ENCODE data around the gene HOXD3. TPM values are rescaled to one million over a fixed set of nuclear protein-coding genes. Genes with fewer than 3 reads are reported as not detected.

HOXD3 gene
- not detected in 2 replicates for total RNA-seq (2014; rRNA removed; shearing (Covaris generic))

DNA sequence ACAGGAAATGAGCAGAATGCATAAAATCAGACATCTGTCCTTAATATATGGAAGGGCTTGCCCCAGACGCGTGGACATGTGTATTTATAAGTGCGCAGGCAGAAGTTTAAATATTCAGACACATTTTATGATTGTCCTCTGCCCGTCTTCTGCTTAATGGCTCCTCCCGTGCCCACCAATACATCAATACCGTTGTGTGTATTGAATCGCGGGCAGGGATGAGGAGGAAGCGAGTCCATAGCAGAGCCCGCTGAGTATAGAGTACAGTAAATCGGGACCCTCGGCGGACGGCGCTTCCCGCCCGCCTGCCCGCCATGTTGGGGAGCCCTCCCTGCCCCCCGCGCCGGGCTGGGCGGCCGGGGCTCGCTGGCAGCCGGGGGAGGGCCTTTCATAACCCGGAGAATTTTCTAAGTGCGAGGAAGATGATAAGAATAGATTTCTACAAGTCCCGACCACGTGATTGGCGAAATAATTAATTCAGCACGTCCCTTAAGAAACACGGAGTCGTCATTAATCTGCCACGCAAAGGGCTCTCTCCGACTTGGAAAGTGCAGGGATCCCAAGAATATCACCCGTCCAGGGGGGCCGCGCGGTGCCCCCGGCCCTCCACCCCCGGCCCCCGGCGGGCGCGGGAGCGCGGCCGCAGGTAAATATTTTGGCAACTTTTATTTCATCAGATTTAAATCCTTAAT lies at the start of gene HOXD3:
TSS of gene HOXD3 (plus strand) at position 501 of the 692 bp plus-strand sequence. CDS start 11,808 bp downstream, outside the sequence.
- no peak for DNase-seq (ENCODE audit: low spot score)

DNA sequence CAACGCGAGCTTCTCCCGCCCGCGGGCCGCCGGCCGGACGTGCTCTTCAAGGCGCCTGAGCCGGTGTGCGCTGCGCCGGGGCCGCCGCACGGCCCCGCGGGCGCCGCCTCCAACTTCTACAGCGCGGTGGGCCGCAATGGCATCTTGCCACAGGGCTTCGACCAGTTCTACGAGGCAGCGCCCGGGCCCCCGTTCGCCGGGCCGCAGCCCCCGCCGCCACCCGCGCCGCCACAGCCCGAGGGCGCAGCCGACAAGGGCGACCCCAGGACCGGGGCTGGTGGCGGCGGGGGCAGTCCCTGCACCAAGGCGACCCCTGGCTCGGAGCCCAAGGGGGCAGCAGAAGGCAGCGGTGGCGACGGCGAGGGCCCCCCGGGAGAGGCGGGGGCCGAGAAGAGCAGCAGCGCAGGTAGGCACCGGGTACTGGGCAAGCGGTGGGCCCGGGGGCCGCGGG lies 49.4 kb upstream of the HOXD3 start:
- DNase-seq (ENCODE audit: low spot score) = no peak

DNA sequence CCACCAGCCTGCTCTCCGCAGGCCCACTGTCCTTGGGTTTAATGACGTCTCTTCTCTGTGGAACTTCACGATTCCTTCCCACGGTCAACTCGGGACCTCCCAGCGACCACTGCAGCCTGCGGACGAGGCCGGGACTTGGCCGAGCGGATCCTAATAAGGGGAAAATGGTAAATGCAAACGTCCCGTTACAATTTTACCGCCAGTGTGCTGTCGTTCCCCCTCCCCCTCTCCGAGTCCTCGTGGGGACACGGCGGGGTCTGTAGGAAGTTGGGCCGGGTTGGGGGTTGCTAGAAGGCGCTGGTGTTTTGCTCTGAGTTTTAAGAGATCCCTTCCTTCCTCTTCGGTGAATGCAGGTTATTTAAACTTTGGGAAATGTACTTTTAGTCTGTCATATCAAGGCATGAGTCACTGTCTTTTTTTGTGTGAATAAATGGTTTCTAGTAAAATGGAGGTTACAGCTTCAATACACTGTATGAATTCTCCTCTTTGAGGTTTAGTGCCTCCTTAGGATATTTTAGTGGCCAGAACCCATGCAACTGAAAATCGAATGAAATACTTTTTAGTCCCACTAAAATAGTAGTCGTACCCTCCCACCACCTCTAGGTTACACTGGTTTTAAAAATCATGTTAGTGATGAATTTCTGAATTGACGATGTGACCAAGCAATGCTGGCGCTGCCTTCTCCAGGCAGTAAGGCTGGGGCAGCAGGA lies 47.8 kb upstream of the HOXD3 start:
- DNase-seq (ENCODE audit: low spot score) = no peak

DNA sequence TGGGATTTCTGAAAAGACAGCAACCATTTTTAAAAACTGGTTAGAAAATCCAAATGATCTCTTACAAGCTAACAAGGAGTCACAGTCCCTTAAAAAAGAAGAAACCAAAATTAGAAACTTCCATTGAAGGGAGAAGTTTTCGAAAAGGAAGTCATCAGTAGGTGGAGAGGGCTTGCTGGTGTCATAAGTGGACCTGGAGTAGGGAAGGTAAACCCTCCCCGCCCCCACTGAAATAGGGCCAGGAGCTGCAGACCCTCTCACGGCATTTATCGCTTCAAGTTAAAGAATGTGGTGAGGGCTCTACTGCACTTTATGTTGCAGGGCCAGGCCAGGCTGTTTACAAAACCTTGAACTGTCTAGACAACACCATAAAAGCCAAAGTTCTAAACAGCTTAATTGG lies 47.2 kb upstream of the HOXD3 start:
- DNase-seq (ENCODE audit: low spot score) = no peak

DNA sequence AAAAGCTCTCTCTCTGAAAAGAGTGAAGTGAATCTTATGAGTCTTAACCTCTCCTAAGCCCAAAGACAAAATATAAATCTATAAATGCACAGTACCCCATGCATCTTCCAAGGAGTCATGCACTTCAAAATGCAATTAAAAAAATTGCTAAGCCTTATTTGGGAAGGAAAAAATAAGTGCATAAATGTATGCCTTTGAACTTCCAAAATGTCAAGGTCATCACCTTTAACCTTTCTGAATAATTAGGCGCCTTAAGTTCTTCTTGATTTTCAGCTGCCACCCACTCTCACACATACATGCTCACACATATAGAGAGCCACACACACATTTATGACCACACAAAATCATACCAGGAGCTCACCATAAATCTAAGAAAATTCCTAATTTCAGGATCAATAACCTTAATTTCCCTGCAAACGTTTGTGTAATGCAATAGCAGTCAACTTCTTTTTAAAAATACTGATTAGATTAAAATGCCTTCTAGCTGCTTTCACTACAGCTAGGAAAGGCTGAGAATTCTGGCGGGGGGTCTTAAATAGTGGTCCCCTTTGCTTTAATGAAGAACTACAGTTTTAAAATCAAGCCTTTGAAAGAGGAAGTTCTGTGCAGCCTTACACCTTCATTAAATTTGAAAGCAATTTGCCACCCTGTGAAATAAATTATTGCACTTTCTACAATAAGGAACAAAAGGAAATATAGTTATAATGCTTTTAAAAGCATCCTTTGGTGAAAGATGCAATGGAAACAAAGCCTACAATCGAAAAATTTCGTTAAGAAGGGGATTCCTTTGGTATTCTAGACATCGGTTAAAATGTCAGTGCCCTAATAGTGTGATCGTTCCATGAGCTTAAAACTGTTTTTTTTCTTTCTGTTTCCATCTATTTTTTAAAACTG lies 46.4 kb upstream of the HOXD3 start:
- no peak for DNase-seq (ENCODE audit: low spot score)

DNA sequence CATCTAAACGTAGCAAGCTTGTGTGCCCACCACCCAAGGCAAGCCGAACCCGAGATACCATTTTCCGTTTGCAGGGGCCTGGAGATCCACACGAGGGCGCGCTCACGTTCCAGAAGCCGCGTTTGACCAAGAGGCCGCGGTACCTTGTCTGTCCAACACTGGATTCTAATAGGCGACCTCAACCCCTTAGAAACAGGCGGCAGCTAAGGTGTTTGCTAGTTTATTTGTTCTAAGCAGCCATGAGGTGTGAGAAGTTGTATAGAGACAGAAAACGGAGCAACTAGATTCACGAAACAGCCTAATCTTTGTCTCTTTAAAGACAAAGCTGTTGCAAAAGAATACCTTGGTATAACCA lies 45.8 kb upstream of the HOXD3 start:
- DNase-seq (ENCODE audit: low spot score) = peak; percentile 30

DNA sequence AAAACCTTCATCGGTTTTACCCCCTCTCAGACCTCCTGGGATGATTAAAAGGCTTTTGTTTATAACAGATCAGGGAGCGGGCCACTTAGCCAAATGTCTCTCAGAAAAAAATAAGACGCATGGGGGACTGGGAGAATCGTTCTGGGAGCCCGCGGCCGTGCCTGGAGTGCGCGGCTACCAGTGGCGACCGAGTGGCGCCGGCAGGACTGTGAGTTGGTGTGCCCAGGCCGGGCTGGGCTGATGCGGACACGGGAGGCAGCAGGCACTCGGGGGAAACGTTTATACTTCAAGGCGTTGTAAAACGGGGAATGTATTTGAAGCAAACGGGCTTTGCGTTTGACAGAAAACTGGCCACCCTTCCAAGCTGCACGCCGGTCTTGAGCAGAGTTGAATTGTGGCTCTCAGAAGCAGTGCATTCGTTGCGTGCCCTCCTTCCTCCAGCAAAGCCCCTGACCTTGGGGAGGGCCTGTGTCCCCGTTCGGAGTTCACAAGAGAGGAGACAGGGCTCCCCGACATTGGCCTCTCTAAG lies 45.2 kb upstream of the HOXD3 start:
- DNase-seq (ENCODE audit: low spot score) = no peak

DNA sequence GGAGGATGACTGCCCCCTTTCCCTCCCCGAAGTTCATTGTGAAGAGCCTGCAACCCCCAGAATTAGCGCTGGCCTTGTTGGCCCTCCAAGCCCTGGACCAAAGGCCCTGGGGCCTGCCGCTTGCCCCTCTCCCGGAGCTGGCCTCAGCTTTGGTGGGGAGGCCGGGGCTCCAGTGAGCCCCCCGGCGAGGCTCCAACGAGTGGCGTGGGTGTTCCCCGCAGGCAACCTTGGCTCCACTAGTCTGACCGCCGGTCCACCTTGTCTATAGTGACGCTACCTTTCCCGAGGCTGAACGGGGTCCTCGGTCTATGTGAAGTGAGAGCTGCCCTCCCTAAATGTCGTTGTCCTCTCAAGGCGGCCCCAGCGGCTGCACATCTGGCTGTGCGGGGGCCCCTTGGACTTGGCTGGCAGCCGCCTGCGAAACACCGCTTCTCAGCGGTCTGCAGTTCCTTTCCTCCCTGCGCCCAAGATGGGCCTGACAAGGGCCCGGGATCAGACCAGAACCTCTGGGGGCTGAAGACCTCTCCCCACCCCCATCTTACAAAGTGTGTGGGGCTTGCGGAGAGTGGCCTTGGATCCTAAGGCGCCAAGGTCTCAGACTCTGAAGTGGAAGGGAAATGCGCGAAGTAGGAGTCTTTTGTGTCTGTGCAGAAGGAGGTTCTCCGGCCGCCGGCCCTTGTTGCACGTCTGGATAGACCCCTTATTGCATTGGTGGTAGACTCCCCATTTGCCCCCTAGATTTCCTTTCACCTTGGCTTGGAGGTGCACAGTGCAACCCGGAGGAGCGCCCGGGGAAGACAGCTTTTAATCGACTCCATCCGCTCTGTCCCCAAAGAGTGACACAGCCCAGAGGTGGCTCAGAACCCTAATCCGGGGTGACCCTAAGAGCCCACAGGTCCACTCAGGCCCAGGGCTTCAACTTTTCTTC lies 44.5 kb upstream of the HOXD3 start:
- no peak for DNase-seq (ENCODE audit: low spot score)

DNA sequence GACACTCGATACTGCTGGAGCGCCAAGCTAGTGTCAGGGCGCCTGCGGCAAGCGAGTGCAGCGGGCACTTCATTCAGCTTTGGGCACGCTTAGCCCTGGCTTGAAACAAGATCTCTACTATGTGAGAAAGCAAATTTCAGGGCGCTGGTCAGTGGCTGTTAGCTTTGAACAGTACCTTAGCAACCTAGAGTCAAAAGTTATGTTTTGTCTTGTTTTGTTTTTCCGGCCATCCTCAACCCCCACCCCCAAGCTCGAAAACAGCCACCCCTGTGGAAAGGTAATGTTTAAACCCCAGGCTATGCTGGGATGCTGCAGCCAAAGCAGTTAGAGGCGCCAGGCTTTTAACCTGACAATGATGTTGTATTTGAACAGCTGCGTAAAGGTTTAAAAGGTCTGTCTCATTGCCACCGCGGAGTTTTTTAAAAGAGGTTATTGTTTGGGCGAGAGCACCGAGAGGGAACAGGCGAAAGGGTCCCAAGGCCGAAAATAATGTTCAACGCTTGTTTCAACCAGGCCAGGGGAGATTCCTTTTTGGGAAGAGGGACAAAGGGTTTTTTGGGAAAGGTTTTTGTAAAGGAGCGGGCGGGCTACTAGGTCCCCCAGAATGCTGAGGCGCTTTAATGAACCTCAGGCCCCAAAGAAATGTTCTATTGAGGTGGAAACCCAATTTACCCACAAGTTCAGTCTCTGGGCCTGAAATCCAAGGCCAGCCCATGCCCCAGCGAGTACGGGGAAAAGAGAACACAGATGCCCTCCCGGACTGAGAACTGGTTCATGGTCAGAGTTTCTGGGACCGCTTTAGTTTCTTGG lies 42.8 kb upstream of the HOXD3 start:
- DNase-seq (ENCODE audit: low spot score) = no peak

DNA sequence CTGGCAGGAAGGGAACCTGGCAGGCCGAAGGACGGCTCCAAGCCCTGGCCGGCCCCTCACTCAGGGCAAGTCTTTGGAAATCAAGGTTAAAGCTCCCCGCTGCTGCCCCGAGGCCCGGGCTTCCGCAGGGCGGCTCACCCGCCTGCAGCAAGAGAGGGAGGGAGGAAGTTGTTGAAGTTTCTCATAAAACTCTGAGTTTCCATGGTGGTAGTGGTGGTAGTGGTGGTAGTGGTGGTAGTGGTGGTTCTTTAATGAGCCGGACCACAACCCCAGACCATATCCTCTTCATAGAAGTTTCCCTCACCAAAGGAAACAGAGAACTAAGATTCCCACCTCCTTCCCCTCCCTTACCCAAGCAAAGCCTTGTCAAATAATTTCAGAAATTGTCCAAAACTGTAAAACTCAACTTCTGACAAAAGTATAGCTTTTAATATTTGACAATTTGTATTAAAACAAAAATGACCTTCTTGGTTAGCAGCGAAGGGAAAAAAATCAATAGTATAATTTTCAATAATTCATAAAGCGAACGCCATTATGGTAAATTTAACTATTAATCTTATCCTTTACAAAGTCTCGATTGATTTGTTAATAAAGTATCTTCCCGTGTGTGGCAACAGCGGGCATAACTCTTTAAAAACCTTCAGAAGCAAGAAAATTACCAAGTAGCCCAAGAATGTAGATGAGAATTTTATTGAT lies 42.0 kb upstream of the HOXD3 start:
- DNase-seq (ENCODE audit: low spot score) = no peak

DNA sequence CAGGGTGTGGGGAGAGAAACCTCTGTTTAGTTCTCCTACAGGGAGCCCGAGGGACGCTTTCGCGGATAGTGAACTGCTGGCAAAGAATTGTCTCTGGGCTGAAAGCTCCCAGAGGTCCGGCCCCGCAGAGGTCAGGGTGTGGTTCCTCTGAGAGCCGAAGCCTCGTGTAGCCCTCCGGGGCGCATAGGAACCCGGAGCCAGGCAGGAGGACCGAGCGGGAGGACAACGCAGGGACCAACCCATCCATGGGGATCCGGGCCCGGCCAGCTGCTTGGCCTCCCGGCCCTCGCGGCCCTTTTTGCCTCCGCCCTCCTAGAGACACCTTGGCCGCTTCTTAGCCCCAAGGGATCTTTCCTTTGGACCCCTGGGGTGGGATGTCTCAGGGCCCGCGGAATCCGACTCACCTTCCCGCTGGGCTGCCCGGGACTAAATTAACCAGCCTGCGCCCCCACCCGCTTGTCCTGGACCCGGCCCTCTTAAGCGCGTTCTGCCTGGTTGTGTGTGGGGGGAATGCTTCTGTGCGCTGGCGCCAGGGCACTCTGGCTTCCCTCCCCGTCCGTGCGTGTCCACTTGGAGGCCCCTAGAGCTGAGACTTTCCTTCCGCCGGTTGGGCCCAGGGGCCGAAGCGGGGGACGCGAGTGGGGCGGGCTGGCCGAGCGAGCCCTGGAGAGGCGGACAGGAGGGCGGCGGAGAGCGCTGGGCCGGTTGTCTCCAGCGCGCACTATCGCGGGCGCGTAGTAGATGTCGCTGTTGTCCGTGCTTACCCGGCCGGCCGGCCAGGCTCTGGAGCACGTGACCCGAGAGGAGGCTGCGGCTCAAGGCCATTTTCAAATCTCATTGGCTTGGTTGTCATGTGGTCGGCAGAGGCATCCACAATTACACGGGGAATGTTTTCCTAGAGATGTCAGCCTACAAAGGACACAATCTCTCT lies 41.0 kb upstream of the HOXD3 start, which contains the start of gene HOXD10:
TSS of gene HOXD10 (plus strand) at position 896 of the 931 bp plus-strand sequence. CDS start 56 bp downstream, outside the sequence.
- DNase-seq (ENCODE audit: low spot score) = peak; percentile 20

DNA sequence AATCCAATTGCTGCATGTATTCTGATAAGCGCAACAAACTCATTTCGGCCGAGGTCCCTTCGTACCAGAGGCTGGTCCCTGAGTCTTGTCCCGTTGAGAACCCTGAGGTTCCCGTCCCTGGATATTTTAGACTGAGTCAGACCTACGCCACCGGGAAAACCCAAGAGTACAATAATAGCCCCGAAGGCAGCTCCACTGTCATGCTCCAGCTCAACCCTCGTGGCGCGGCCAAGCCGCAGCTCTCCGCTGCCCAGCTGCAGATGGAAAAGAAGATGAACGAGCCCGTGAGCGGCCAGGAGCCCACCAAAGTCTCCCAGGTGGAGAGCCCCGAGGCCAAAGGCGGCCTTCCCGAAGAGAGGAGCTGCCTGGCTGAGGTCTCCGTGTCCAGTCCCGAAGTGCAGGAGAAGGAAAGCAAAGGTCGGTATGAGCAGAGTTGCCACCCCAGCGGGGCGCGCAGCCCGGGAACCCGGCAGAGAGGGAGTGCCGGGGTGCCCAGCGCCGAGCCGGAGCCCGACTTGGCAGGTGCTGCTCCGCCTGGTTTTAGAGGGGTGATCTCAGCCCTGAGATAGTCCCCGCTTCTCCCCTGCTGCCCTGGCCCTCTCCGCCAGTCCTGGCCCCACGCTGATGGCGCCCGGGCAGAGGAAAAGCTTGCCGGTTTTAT lies 39.8 kb upstream of the HOXD3 start:
- no peak for DNase-seq (ENCODE audit: low spot score)

DNA sequence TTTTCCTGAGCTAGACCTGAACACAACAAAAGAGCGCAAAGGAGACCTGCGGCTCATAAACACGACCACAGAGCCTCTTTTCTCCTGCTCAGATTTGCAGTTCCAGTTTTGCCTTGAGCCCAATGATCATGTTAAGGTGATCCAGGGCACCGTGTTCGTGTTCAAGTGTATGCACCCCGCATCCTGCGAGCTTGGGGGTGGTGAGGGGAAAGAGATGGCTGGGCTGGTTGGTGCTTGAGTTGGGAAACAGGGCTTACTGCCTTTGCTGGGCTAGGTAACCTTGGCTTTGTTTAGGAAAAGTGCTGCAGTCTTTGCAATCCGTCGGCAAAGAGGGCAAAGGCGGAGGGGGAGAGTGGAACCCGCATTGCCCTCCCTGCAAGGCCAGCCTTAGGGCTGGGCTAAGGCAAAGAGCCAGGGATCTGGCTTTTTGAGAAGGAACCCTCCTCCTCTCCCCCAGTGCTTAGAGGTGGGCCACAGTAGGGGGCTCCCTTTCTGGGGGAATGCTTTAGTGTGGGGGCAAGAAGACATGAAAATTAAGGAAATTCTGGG lies 39.2 kb upstream of the HOXD3 start:
- DNase-seq (ENCODE audit: low spot score) = no peak

DNA sequence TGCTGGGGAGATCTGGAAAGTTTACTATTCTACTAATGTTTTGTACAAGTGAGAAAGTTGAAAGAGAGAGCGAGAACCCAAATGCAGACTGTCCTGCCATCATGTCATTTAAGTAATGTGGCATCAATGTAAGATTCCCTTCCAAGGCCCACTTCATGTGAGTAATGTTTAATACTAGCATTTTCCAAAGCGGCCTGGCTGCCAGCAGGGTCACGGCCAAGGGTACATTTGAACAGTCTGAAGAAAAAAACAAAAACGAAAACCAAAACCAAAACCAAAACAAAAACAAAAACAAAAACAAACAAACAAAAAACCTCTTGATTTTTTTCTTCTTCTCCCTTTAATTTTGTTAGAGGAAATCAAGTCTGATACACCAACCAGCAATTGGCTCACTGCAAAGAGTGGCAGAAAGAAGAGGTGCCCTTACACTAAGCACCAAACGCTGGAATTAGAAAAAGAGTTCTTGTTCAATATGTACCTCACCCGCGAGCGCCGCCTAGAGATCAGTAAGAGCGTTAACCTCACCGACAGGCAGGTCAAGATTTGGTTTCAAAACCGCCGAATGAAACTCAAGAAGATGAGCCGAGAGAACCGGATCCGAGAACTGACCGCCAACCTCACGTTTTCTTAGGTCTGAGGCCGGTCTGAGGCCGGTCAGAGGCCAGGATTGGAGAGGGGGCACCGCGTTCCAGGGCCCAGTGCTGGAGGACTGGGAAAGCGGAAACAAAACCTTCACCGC lies 38.3 kb upstream of the HOXD3 start:
- DNase-seq (ENCODE audit: low spot score) = no peak

DNA sequence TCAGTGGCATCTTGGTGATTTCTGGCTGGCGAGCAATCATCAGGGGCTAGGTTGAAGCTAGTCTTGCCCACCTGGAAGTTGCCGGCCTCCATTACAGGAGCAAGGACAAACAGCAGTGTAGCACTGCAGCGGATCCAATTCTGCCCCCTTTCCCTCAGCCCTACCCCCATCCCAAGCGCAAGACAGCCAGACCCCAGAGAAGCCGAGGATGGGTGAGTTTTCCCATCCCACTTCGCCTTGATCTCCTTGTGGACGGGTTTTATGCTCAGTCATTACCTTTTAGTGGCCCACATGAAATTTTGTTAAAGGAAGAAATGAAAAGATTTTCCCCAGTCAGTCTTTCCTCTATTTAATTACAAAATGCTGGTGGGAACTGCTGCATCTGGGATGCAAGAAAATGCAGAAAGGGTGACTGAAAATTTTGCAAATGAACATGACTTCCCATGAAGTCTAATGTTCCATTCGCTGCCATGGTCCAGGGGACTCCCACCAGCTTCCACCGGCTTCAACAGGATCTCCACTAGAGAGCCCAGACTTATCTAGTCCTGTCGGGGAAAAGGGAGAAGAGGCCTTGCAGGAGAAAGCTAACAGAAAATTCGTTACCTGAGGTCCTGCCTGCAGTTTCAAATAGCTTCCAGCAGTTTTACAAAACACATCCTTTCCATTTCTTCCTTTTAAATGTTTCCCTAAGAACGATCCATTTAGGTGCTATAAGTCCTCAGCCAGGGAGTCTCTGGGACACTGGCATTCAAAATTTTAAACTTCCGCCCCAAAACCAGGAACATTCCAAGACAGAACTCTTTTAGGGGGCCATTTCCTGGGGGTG lies 36.5 kb upstream of the HOXD3 start:
- no peak for DNase-seq (ENCODE audit: low spot score)

All from HT-29 (cell line).